Stimulated activated CD8-positive, alpha-beta memory T cell treated with anti-CD3 and anti-CD28 coated beads, Interleukin-7, amount 100 ng/mL, for 24 hours (primary cell): ENCODE measurements around the gene EMILIN3.
"Not testable (repeated sequence)": the region's sequence is repeated elsewhere in the genome, so short reads cannot be mapped to it uniquely, and the experiment has no call there.

ENCODE experiments used
- DNase-seq: peaks from one replicate; pipeline ENCODE4 v3.0.0-alpha.2; 2020; ENCODE audit warnings: low read depth

The EMILIN3 gene

GRCh38 chr20:41316602-41317545 is 49.7 kb downstream of the EMILIN3 start:
- peak; percentile 64 for DNase-seq

GRCh38 chr20:41316051-41316450 is 50.6 kb downstream of the EMILIN3 start:
- no peak for DNase-seq

DNA sequence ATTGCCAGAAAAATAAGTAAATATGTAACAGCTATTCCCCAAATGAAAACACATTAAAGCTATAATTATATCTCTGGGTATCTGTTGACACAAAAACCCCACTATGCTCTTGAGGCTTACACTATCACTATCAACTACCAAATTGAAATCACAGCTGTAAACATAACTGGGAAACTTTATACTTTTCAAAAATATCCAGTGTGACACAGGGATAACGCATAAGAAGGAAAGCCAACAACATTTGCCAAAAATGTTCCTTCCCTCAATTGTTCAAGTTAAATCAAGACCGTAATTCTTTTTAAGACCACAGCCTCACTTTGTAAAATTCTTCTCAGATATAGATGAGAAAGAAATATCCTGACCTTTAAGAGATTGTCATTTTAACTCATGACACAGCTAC is 52.2 kb downstream of the EMILIN3 start:
- no peak for DNase-seq

GRCh38 chr20:41312009-41312408 is 54.6 kb downstream of the EMILIN3 start:
- DNase-seq, result not testable (repeated sequence)
